Ascending aorta (tissue), 2 donors: ENCODE results near the gene OLA1. TPM values are rescaled to one million over a fixed set of nuclear protein-coding genes. Genes with fewer than 3 reads are reported as not detected.

ENCODE experiments used
- DNase-seq, 2 donors: peaks; one replicate each; pipeline ENCODE4 v3.0.0-alpha.2; 2019; ENCODE audit warnings: low spot score in 2 of 2
- H3K27ac ChIP-seq, 2 donors: fragments of 200-600 bp; sonication (generic); one replicate each; pipeline ENCODE4 v1.5.1; 2016 to 2017; ENCODE audit warnings: mild to moderate bottlenecking in 1 of 2
- H3K27me3 ChIP-seq: fragments of 200-600 bp; sonication (generic); one replicate; pipeline ENCODE4 v1.5.1; 2017
- H3K36me3 ChIP-seq, 2 donors: fragments of 200-600 bp; sonication (generic); one replicate each; pipeline ENCODE4 v1.5.1; 2016
- H3K4me1 ChIP-seq, 2 donors: fragments of 200-600 bp; sonication (generic); one replicate each; pipeline ENCODE4 v1.5.1; 2016 to 2017; ENCODE audit warnings: mild to moderate bottlenecking in 1 of 2
- H3K4me3 ChIP-seq, 2 donors: fragments of 200-600 bp; sonication (generic); one replicate each; pipeline ENCODE4 v1.5.1; 2016 to 2017; ENCODE audit warnings: mild to moderate bottlenecking in 1 of 2
- H3K9me3 ChIP-seq, 2 donors: fragments of 200-600 bp; sonication (generic); one replicate each; pipeline ENCODE4 v1.5.1; 2016
- CTCF ChIP-seq, 3 experiments: fragments of 200-600 bp in 2 of 3; fragments of 450-650 bp in 1 of 3; sonication (generic) in 2 of 3; IDR thresholded peaks; one replicate each; pipeline ENCODE4 v1.5.1; 2016 to 2019; ENCODE audit warnings: antibody characterized with exemption in 3 of 3, mild to moderate bottlenecking in 1 of 3, moderate library complexity in 1 of 3
- intact Hi-C: fragments of 100-400 bp; cut with DNase I; formaldehyde crosslinking; loops from one replicate; pipeline ENCODE4 v1.15.1; 2023
- total RNA-seq: library from RNA; depleted of rRNA; stranded (reverse); fragments of >200 nt; gene quantifications from one replicate; pipeline ENCODE4 v1.1.0, GENCODE V29; 2016

The OLA1 gene
- total RNA-seq, 1 donor from 2014 or later, result 29.5 TPM

DNA sequence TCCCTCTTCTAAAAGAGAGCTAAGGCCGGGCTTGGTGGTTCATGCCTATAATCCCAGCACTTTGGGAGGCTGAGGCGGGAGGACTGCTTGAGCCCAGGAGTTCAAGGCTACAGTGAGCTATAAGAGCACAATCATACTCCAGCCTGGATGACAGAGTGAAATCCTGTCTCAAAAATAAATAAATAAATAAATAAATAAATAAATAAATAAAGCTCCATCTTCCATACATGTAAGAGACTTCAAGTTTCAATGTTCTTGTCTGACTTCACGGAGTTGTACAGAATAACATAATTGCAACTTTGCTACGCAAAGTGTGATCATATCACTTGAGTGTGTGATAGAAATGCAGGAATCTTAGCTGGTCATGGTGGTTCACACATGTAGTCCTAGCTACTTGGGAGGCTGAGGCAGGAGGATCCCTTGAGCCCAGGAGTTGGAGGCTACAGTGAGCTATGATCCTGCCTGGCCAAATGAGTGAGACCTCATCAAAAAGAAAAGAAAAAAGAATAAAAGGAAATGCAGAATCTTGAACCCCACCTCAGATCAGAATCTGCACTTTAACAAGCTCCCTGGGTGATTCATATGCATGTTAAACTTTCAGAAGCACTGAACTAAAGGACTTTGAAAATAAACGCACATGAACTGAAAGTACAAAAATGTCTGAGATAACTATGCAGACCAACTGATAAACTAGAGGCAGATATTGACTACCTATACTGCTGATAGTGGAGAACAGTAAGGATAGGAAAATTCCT is 159.4 kb downstream of the OLA1 start:
- Histone ChIP-seq H3K36me3 (no peaks in the 10 kb centered on the region), H3K27ac (no peak overlapping the region), H3K4me1 (no peaks in the 10 kb centered on the region), H3K9me3 (no peaks in the 10 kb centered on the region), H3K27me3 (no peaks in the 10 kb centered on the region), H3K4me3 (no peak overlapping the region)
- no peak for DNase-seq
- TF ChIP-seq CTCF (IDR thresholded peaks at IDR 0.05), result no peak
- intact Hi-C loops, result no loop called here

- no peaks in the 10 kb centered on the region for H3K4me1 ChIP-seq
- no peaks in the 10 kb centered on the region for H3K36me3 ChIP-seq
- H3K4me3 ChIP-seq, result no peak overlapping the region
- no peaks in the 10 kb centered on the region for H3K27me3 ChIP-seq
- no peak overlapping the region for H3K27ac ChIP-seq
- no peak for DNase-seq
- TF ChIP-seq CTCF (IDR thresholded peaks at IDR 0.05), result no peak
- intact Hi-C loops, result no loop called here
- H3K9me3 ChIP-seq, result no peaks in the 10 kb centered on the region
These were observed 161.6 kb downstream of the OLA1 start for GRCh38 chr2:174086708-174087107.

GRCh38 chr2:174085781-174086180 is 162.6 kb downstream of the OLA1 start:
- intact Hi-C loops, result no loop called here
- no peaks in the 10 kb centered on the region for H3K4me1 ChIP-seq
- no peak for TF ChIP-seq CTCF (IDR thresholded peaks at IDR 0.05)

DNA sequence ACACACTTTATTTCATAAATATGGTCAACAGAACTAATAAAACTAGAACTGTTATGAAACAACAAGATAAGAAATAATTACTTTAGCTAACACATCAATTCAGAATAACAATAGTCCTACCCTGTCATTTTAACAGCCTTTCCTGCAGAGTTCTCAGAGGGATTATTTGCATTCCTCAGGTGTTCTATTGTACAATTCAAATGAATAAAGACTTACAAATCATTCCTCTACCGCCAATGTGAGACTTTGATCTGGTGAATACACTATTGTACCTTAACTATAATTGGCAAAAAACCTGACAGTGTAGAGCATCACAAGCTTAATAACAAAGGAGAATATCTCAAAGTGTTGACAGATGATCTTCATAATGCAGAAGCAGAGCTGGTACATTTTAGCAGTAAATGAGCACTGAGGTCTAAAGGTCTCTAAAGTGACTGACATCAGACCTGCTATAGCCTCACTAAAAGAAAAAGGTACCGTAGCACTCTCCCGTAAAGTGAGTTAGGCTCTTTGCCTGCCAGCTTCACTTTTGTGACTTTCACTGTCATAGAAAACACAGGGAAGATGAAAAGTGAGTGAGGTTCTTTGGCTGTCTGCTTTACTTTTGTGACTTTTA is 164.4 kb downstream of the OLA1 start:
- Histone ChIP-seq H3K4me1 (no peaks in the 10 kb centered on the region), H3K9me3 (no peaks in the 10 kb centered on the region), H3K27me3 (no peaks in the 10 kb centered on the region), H3K36me3 (no peaks in the 10 kb centered on the region), H3K27ac (no peak overlapping the region), H3K4me3 (no peak overlapping the region)
- intact Hi-C loops, result no loop called here
- DNase-seq, result no peak
- TF ChIP-seq CTCF (IDR thresholded peaks at IDR 0.05), result no peak

More at GRCh38 chr2:174085781-174086180, 162.6 kb downstream of the OLA1 start:
- Histone ChIP-seq H3K27me3 (no peaks in the 10 kb centered on the region), H3K27ac (no peak overlapping the region), H3K9me3 (no peaks in the 10 kb centered on the region), H3K36me3 (no peaks in the 10 kb centered on the region), H3K4me3 (no peak overlapping the region)
- no peak for DNase-seq

DNA sequence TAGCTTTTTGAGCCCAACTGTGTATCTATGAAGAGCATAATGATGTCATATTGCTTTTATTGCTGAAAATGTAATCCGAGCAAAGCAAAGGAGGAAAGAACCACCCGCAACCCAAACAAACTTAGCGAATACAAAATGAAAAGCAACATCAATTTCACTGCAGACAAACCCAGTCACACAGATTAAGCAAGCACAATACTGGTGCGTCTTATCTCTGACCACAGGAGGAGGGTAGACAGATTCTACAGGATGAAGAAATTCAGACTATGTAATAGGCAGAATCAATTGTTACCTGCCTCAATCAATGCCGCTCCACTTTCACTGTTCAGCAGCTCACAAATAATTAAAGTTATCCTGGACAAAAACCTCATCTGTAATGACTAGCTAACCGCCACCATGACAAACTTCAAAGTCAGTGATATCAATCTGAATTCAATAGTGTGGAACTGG is 167.6 kb downstream of the OLA1 start:
- DNase-seq, result no peak
- H3K9me3 ChIP-seq, result no peaks in the 10 kb centered on the region
- H3K27ac ChIP-seq, result no peak overlapping the region
- H3K4me3 ChIP-seq, result no peak overlapping the region
- H3K27me3 ChIP-seq, result no peaks in the 10 kb centered on the region
- H3K4me1 ChIP-seq, result no peaks in the 10 kb centered on the region
- no peaks in the 10 kb centered on the region for H3K36me3 ChIP-seq
- intact Hi-C loops, result no loop called here
- TF ChIP-seq CTCF (IDR thresholded peaks at IDR 0.05), result no peak
